Keratinocyte (primary cell): ENCODE data around the gene ALCAM. TPM values are rescaled to one million over a fixed set of nuclear protein-coding genes. Genes with fewer than 3 reads are reported as not detected.

Source experiments
- DNase-seq: peaks from one replicate; pipeline ENCODE4 v3.0.0-alpha.2; 2011; ENCODE audit warnings: low read depth, missing footprints, low spot score
- FAIRE-seq: peaks from 2 replicates; lab custom pipeline; 2011; peaks lifted over from hg19 to GRCh38; lab: Jason Lieb, UNC
- H2AFZ ChIP-seq: 2 replicates; pipeline ENCODE4 v1.6.0; 2012; ENCODE audit warnings: low read length, control low read depth, inconsistent platforms; ENCODE audit not compliant: control insufficient read depth
- H3K27ac ChIP-seq: 2 replicates; pipeline ENCODE4 v1.5.1; 2011; ENCODE audit warnings: low read length; ENCODE audit not compliant: control insufficient read depth, insufficient read depth
- H3K27me3 ChIP-seq: 3 replicates; pipeline ENCODE4 v1.6.0; 2011; ENCODE audit warnings: low read length; ENCODE audit not compliant: control insufficient read depth, insufficient read depth; ENCODE audit errors: extremely low read depth
- H3K36me3 ChIP-seq, 2 experiments: 2 replicates in 1 of 2; 3 replicates in 1 of 2; pipeline ENCODE4 v1.5.1; 2011; ENCODE audit warnings: low read length in 2 of 2, mild to moderate bottlenecking in 1 of 2; ENCODE audit not compliant: control insufficient read depth in 2 of 2, insufficient read depth in 2 of 2; ENCODE audit errors: extremely low read depth in 1 of 2
- H3K4me1 ChIP-seq: 3 replicates; pipeline ENCODE4 v1.5.1; 2011; ENCODE audit warnings: low read length; ENCODE audit not compliant: control insufficient read depth, insufficient read depth; ENCODE audit errors: extremely low read depth
- H3K4me2 ChIP-seq: 3 replicates; pipeline ENCODE4 v1.6.0; 2011; ENCODE audit warnings: low read depth, low read length; ENCODE audit not compliant: control insufficient read depth, insufficient read depth; ENCODE audit errors: extremely low read depth
- H3K4me3 ChIP-seq, 3 experiments: fragments of 200-600 bp in 1 of 3; sonication (generic) in 1 of 3; 2 replicates in 2 of 3; 3 replicates in 1 of 3; pipeline ENCODE4 v1.5.1; 2011 to 2016; ENCODE audit warnings: low read length in 3 of 3, mild to moderate bottlenecking in 3 of 3, control low read depth in 2 of 3, inconsistent platforms in 1 of 3, low read depth in 1 of 3, mixed read lengths in 1 of 3, mixed run types in 1 of 3, moderate library complexity in 1 of 3; ENCODE audit not compliant: control insufficient read depth in 2 of 3, insufficient read depth in 2 of 3; ENCODE audit errors: extremely low read depth in 1 of 3
- H3K79me2 ChIP-seq: 2 replicates; pipeline ENCODE4 v1.6.0; 2012; ENCODE audit warnings: low read length; ENCODE audit not compliant: control insufficient read depth, insufficient read depth
- H3K9ac ChIP-seq: 3 replicates; pipeline ENCODE4 v1.6.0; 2011; ENCODE audit warnings: low read length; ENCODE audit not compliant: control insufficient read depth, insufficient read depth; ENCODE audit errors: extremely low read depth
- H3K9me1 ChIP-seq: 3 replicates; pipeline ENCODE4 v1.6.0; 2011; ENCODE audit warnings: low read length; ENCODE audit not compliant: control insufficient read depth, insufficient read depth; ENCODE audit errors: extremely low read depth
- H3K9me3 ChIP-seq: 2 replicates; pipeline ENCODE4 v1.5.1; 2012; ENCODE audit warnings: low read depth, low read length; ENCODE audit not compliant: control insufficient read depth
- H4K20me1 ChIP-seq: 3 replicates; pipeline ENCODE4 v1.6.0; 2011; ENCODE audit warnings: low read length; ENCODE audit not compliant: control insufficient read depth, insufficient read depth; ENCODE audit errors: extremely low read depth
- CTCF ChIP-seq, 3 experiments: IDR thresholded peaks in 1 of 3; conservative IDR thresholded peaks in 1 of 3; optimal IDR thresholded peaks in 1 of 3; 2 replicates in 2 of 3; 3 replicates in 1 of 3; pipeline versions ENCODE3 to v1.5.1; 2011; ENCODE audit warnings: low read length in 3 of 3, mild to moderate bottlenecking in 3 of 3, moderate library complexity in 2 of 3, control low read depth in 1 of 3, inconsistent platforms in 1 of 3; ENCODE audit not compliant: insufficient read depth in 2 of 3; ENCODE audit errors: extremely low read depth in 1 of 3
- EZH2 ChIP-seq: IDR thresholded peaks from one replicate; pipeline ENCODE4 v1.6.1; 2012; ENCODE audit warnings: inconsistent platforms, mild to moderate bottlenecking, low read length, moderate library complexity
- dilution Hi-C: fragments of 300-500 bp; cut with MboI; formaldehyde crosslinking; loops from one replicate; pipeline ENCODE4 v1.7.0; 2020; ENCODE audit warnings: low sequenced_read_pairs; ENCODE audit not compliant: extremely low pct_ligation_motif_present
- polyA plus RNA-seq, 5 experiments: library from polyadenylated mRNA; depleted of rRNA in 3 of 5; stranded (reverse) in 3 of 5; stranded (forward) in 1 of 5; unstranded in 1 of 5; fragments of >200 nt; gene quantifications; 1 replicate in 1 of 5; 2 replicates in 3 of 5; 3 replicates in 1 of 5; pipeline versions ENCODE4 v1.2.1 to v1.2.3, GENCODE V29; 2011 to 2012; ENCODE audit warnings: missing spikeins in 2 of 5, low read depth in 1 of 5, low replicate concordance in 1 of 5

ALCAM gene
- polyA plus RNA-seq, 1 donor (not counting 4 experiments of a cell fraction or from before 2014, with no cell fraction given) = 71.3 TPM

GRCh38 chr3:105473521-105474223 lies 107.0 kb downstream of the ALCAM start:
- H3K79me2 ChIP-seq = peaks cover 47% of the 10 kb centered on the region
- H3K9me1 ChIP-seq = no peaks in the 10 kb centered on the region
- no peak overlapping the region for H3K4me2 ChIP-seq
- FAIRE-seq (peak; percentile 84), DNase-seq (no peak)
- TF ChIP-seq EZH2 (no peak), CTCF (optimal IDR thresholded peaks at IDR 0.05 in 1 of 3, IDR thresholded peaks at IDR 0.05 in 1 of 3, conservative IDR thresholded peaks at IDR 0.05 in 1 of 3; ENCODE audit: extremely low read depth in 1 of 3, insufficient read depth in 2 of 3, low read length in 3 of 3) (no peak)
- no peak overlapping the region for H3K27ac ChIP-seq
- no peak overlapping the region for H3K4me3 ChIP-seq
- no peak overlapping the region for H2AFZ ChIP-seq
- no peak overlapping the region for H3K9ac ChIP-seq
- no peaks in the 10 kb centered on the region for H3K9me3 ChIP-seq
- peaks cover 7% of the 10 kb centered on the region for H3K4me1 ChIP-seq
- H3K27me3 ChIP-seq = no peaks in the 10 kb centered on the region
- H3K36me3 ChIP-seq = no peaks in the 10 kb centered on the region
- H4K20me1 ChIP-seq = no peaks in the 10 kb centered on the region
- dilution Hi-C loops = no loop called here

GRCh38 chr3:105480768-105481167 lies 114.1 kb downstream of the ALCAM start:
- FAIRE-seq = no peak
- dilution Hi-C loops = no loop called here
- H3K27ac ChIP-seq = no peak overlapping the region
- H3K79me2 ChIP-seq = peaks cover 33% of the 10 kb centered on the region
- DNase-seq = no peak
- H2AFZ ChIP-seq = no peak overlapping the region
- H3K9me3 ChIP-seq = no peaks in the 10 kb centered on the region
- H3K9me1 ChIP-seq = no peaks in the 10 kb centered on the region
- H3K4me3 ChIP-seq = no peak overlapping the region
- no peaks in the 10 kb centered on the region for H3K27me3 ChIP-seq
- TF ChIP-seq EZH2 (no peak), CTCF (optimal IDR thresholded peaks at IDR 0.05 in 1 of 3, IDR thresholded peaks at IDR 0.05 in 1 of 3, conservative IDR thresholded peaks at IDR 0.05 in 1 of 3; ENCODE audit: extremely low read depth in 1 of 3, insufficient read depth in 2 of 3, low read length in 3 of 3) (no peak)
- no peaks in the 10 kb centered on the region for H3K36me3 ChIP-seq
- H3K9ac ChIP-seq = no peak overlapping the region
- H4K20me1 ChIP-seq = no peaks in the 10 kb centered on the region
- no peaks in the 10 kb centered on the region for H3K4me1 ChIP-seq
- H3K4me2 ChIP-seq = no peak overlapping the region
